GM13976 (cell line): ENCODE results near the gene LOC101059915.

Source experiments
- DNase-seq: peaks from one replicate; pipeline ENCODE4 v3.0.0; 2012; ENCODE audit warnings: low spot score
- in situ Hi-C: fragments of 300-500 bp; cut with MboI; formaldehyde crosslinking; loops from one replicate; pipeline ENCODE4 v1.12.0; 2022; ENCODE audit warnings: low sequenced_read_pairs, mixed read lengths, inconsistent platforms; ENCODE audit not compliant: unreplicated experiment
- TF ChIP-seq, protein P1 (sequence below): IDR thresholded peaks from 2 replicates; pipeline ENCODE4 v1.5.1; 2012; ENCODE audit warnings: borderline replicate concordance, mild to moderate bottlenecking; ENCODE audit not compliant: insufficient read depth; ENCODE audit errors: extremely low read depth, missing control alignments, control extremely low read depth

The LOC101059915 gene

GRCh38 chrX:71667328-71668247 is at the start of gene LOC101059915:
Gene LOC101059915 (plus strand): TSS chrX:71667546.
- in situ Hi-C loops: loop anchor here (25.0 kb wide), 1 partner anchor 195 kb away; no protein-coding TSS in a partner anchor
- DNase-seq: no peak
- TF ChIP-seq, protein P1, sequence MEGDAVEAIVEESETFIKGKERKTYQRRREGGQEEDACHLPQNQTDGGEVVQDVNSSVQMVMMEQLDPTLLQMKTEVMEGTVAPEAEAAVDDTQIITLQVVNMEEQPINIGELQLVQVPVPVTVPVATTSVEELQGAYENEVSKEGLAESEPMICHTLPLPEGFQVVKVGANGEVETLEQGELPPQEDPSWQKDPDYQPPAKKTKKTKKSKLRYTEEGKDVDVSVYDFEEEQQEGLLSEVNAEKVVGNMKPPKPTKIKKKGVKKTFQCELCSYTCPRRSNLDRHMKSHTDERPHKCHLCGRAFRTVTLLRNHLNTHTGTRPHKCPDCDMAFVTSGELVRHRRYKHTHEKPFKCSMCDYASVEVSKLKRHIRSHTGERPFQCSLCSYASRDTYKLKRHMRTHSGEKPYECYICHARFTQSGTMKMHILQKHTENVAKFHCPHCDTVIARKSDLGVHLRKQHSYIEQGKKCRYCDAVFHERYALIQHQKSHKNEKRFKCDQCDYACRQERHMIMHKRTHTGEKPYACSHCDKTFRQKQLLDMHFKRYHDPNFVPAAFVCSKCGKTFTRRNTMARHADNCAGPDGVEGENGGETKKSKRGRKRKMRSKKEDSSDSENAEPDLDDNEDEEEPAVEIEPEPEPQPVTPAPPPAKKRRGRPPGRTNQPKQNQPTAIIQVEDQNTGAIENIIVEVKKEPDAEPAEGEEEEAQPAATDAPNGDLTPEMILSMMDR: no peak

DNA sequence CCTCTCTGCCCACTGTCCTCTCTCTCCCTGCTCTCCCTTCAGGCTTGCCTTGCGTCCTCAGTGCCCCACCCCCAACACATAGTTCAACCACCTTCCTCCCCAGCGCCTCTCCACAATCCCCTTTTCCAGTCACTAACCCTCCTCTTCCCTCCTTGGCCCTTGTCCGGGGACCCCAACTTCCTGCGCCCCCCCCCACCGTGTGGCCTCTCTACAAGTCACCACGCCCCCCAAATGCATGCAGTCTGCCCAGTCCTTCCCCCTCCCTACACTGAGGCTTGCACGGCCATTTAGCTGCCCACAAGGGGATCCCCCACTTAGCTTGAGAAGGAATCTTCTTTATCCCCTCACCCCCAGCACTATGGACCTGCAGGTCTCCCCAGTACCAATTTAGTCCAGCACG is 49.6 kb upstream of the LOC101059915 start:
- TF ChIP-seq, protein P1: no peak
- in situ Hi-C loops: no loop called here
- DNase-seq: no peak

GRCh38 chrX:71618303-71618721 is 49.0 kb upstream of the LOC101059915 start, which contains the start of gene CXCR3:
Gene CXCR3 (minus strand): TSS chrX:71618511. CDS start chrX:71618449, 62 bp downstream.
- in situ Hi-C loops: no loop called here
- TF ChIP-seq, protein P1: no peak
- DNase-seq: peak; percentile 58

DNA sequence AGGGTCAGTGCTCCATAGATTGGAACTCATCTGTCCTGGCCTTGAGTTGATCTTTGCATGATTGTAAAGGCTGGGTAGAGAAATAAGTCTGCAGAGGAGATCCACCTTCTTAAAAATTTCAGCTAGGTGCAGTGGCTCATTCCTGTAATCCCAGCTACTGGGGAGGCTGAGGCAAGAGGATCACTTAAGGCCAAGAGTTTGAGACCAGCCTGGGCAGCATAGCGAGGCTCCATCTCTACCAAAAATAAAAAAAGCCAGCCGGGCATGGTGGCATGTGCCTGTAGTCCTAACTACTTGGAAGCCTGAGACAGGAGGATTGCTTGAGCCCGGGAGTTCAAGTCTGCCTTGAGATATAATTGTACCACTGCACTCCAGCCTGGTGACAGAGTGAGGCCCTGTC is 48.6 kb upstream of the LOC101059915 start:
- in situ Hi-C loops: no loop called here
- TF ChIP-seq, protein P1: no peak
- no peak for DNase-seq

DNA sequence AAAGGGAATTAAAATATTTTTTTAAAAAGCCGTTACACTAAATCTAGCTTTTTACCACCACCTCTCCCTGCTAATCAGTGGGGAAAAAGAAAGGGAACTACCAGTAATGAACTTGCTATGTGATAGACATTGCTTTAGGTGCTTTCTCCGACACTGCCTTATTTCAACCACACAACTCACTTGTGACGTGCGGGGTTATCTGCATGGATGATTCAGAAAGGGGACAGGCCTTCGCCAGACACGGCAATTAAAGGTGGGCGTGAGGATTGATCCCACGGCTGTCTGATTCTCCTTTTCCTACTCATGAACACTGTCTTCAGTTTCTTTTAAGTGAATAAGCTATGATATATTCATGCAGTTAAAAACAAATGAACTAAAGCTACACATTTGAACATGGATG is 48.2 kb upstream of the LOC101059915 start:
- TF ChIP-seq, protein P1: no peak
- in situ Hi-C loops: no loop called here
- DNase-seq: peak; percentile 34

- in situ Hi-C loops: no loop called here
- no peak for DNase-seq
- TF ChIP-seq, protein P1: no peak
Measured at GRCh38 chrX:71619986-71620385, 47.4 kb upstream of the LOC101059915 start.
